SK-N-SH (cell line): ENCODE measurements around the gene EMX2.

Experiments used
- EZH2phosphoT487 ChIP-seq: fragments of 200-600 bp; sonication (generic); IDR thresholded peaks from 2 replicates; pipeline ENCODE4 v1.6.1; 2017; ENCODE audit warnings: low read depth, mixed run types, mild to moderate bottlenecking, antibody characterized with exemption, moderate library complexity, borderline replicate concordance
- JUND ChIP-seq: IDR thresholded peaks from 2 replicates; pipeline ENCODE4 v1.4.0; 2012
- MEF2A ChIP-seq: IDR thresholded peaks from 2 replicates; pipeline ENCODE4 v1.4.0; 2012; ENCODE audit warnings: low read depth, borderline replicate concordance
- POLR2AphosphoS5 ChIP-seq: IDR thresholded peaks from 2 replicates; pipeline ENCODE4 v1.6.1; 2012; ENCODE audit warnings: low read depth, low read length
- RAD21 ChIP-seq: IDR thresholded peaks from 2 replicates; pipeline ENCODE4 v1.6.1; 2012; ENCODE audit warnings: mild to moderate bottlenecking, low read length
- RXRA ChIP-seq: IDR thresholded peaks from 2 replicates; pipeline ENCODE4 v1.4.0; 2012; ENCODE audit warnings: low read depth, mild to moderate bottlenecking, borderline replicate concordance
- TAF1 ChIP-seq: IDR thresholded peaks from 2 replicates; pipeline ENCODE4 v1.6.1; 2012; ENCODE audit warnings: low read depth, mild to moderate bottlenecking, low read length, moderate library complexity, borderline replicate concordance
- YY1 ChIP-seq: IDR thresholded peaks from 2 replicates; pipeline ENCODE4 v1.4.0; 2012; ENCODE audit warnings: low read depth, mild to moderate bottlenecking
- TF ChIP-seq, protein P1 (sequence below): fragments of 200-600 bp; sonication (generic); IDR thresholded peaks from 2 replicates; pipeline ENCODE4 v1.6.1; 2017; ENCODE audit warnings: antibody characterized with exemption, mild to moderate bottlenecking, moderate library complexity

- TF ChIP-seq, protein P1, sequence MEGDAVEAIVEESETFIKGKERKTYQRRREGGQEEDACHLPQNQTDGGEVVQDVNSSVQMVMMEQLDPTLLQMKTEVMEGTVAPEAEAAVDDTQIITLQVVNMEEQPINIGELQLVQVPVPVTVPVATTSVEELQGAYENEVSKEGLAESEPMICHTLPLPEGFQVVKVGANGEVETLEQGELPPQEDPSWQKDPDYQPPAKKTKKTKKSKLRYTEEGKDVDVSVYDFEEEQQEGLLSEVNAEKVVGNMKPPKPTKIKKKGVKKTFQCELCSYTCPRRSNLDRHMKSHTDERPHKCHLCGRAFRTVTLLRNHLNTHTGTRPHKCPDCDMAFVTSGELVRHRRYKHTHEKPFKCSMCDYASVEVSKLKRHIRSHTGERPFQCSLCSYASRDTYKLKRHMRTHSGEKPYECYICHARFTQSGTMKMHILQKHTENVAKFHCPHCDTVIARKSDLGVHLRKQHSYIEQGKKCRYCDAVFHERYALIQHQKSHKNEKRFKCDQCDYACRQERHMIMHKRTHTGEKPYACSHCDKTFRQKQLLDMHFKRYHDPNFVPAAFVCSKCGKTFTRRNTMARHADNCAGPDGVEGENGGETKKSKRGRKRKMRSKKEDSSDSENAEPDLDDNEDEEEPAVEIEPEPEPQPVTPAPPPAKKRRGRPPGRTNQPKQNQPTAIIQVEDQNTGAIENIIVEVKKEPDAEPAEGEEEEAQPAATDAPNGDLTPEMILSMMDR = no peak
- no peak for TF ChIP-seq TAF1
- TF ChIP-seq YY1 = no peak
- no peak for TF ChIP-seq POLR2AphosphoS5
- no peak for TF ChIP-seq MEF2A
- no peak for TF ChIP-seq EZH2phosphoT487
- TF ChIP-seq RXRA = no peak
- TF ChIP-seq RAD21 = no peak
- TF ChIP-seq JUND = no peak
Observed at GRCh38 chr10:117553142-117553814, 10.7 kb downstream of the EMX2 start.
